Upper lobe of right lung (tissue), 1 donor: ENCODE data around the gene DDX5. TPM values are rescaled to one million over a fixed set of nuclear protein-coding genes. Genes with fewer than 3 reads are reported as not detected.
"Not testable (repeated sequence)": the region's sequence is repeated elsewhere in the genome, so short reads cannot be mapped to it uniquely, and the experiment has no call there.

Source experiments
- ATAC-seq: fragments of 200-7000 bp; cut with Tn5 transposase; one replicate; pipeline ENCODE4 v1.9.1; 2020; ENCODE audit warnings: mild to moderate bottlenecking, moderate library complexity
- DNase-seq: peaks from one replicate; pipeline ENCODE4 v3.0.0-alpha.2; 2020
- H3K27ac ChIP-seq: fragments of 200-600 bp; one replicate; pipeline ENCODE4 v1.8.0; 2022
- H3K27me3 ChIP-seq: fragments of 200-600 bp; one replicate; pipeline ENCODE4 v1.8.0; 2022; ENCODE audit warnings: mild to moderate bottlenecking
- H3K36me3 ChIP-seq: fragments of 200-600 bp; one replicate; pipeline ENCODE4 v1.8.0; 2022
- H3K4me1 ChIP-seq: fragments of 200-600 bp; one replicate; pipeline ENCODE4 v1.8.0; 2022
- H3K4me3 ChIP-seq: fragments of 200-600 bp; one replicate; pipeline ENCODE4 v1.8.0; 2022; ENCODE audit warnings: mild to moderate bottlenecking
- H3K9me3 ChIP-seq: fragments of 200-600 bp; one replicate; pipeline ENCODE4 v1.8.0; 2022
- CTCF ChIP-seq: fragments of 200-600 bp; IDR thresholded peaks from one replicate; pipeline ENCODE4 v1.8.0; 2022; ENCODE audit warnings: antibody characterized with exemption
- intact Hi-C: fragments of 100-400 bp; cut with DNase I; formaldehyde crosslinking; loops from one replicate; pipeline ENCODE4 v1.11.0; 2022
- total RNA-seq: library from RNA; stranded (reverse); fragmentation: NEBNext Ultra II Directional; extraction: Animal tissue kit (Norgen Biotek cat#: 25700); gene quantifications from one replicate; pipeline ENCODE4 v1.2.1, GENCODE V29; 2021
- donor health status: DM: no; HTN: yes; CAD: no; lungs with severe emphysema.

The DDX5 gene
- total RNA-seq, 1 donor from 2014 or later = 881 TPM

GRCh38 chr17:64472564-64472963 lies 33.5 kb downstream of the DDX5 start:
- no peaks in the 10 kb centered on the region for H3K36me3 ChIP-seq
- H3K4me1 ChIP-seq = no peaks in the 10 kb centered on the region
- DNase-seq (no peak), ATAC-seq (no peak)
- TF ChIP-seq CTCF = no peak
- no peaks in the 10 kb centered on the region for H3K27me3 ChIP-seq
- no peaks in the 10 kb centered on the region for H3K9me3 ChIP-seq
- H3K4me3 ChIP-seq = no peak overlapping the region
- intact Hi-C loops = no loop called here
- H3K27ac ChIP-seq = no peak overlapping the region

GRCh38 chr17:64471440-64471839 lies 34.6 kb downstream of the DDX5 start:
- Histone ChIP-seq H3K9me3 (no peaks in the 10 kb centered on the region), H3K4me3 (no peak overlapping the region), H3K27ac (no peak overlapping the region), H3K36me3 (no peaks in the 10 kb centered on the region), H3K4me1 (no peaks in the 10 kb centered on the region), H3K27me3 (no peaks in the 10 kb centered on the region)
- TF ChIP-seq CTCF = no peak
- ATAC-seq (no peak), DNase-seq (no peak)
- intact Hi-C loops = no loop called here

GRCh38 chr17:64470625-64471024 lies 35.5 kb downstream of the DDX5 start:
- no peaks in the 10 kb centered on the region for H3K36me3 ChIP-seq
- no peak overlapping the region for H3K4me3 ChIP-seq
- DNase-seq = no peak
- H3K9me3 ChIP-seq = no peaks in the 10 kb centered on the region
- no peak for ATAC-seq
- H3K27ac ChIP-seq = no peak overlapping the region
- no peaks in the 10 kb centered on the region for H3K4me1 ChIP-seq
- no peak for TF ChIP-seq CTCF
- H3K27me3 ChIP-seq = no peaks in the 10 kb centered on the region
- intact Hi-C loops = no loop called here

GRCh38 chr17:64466834-64467233 lies 39.3 kb downstream of the DDX5 start:
- H3K4me1 ChIP-seq, H3K9me3 ChIP-seq, H3K27me3 ChIP-seq, H3K36me3 ChIP-seq, H3K4me3 ChIP-seq, H3K27ac ChIP-seq, DNase-seq, intact Hi-C loops, ATAC-seq: not testable (repeated sequence)

- H3K4me3 ChIP-seq = no peak overlapping the region
- TF ChIP-seq CTCF = no peak
- H3K9me3 ChIP-seq = no peaks in the 10 kb centered on the region
- H3K27ac ChIP-seq = no peak overlapping the region
- intact Hi-C loops = no loop called here
- H3K36me3 ChIP-seq = no peaks in the 10 kb centered on the region
- H3K4me1 ChIP-seq = no peaks in the 10 kb centered on the region
- no peaks in the 10 kb centered on the region for H3K27me3 ChIP-seq
- DNase-seq (no peak), ATAC-seq (no peak)
Measured at GRCh38 chr17:64466019-64466735, 39.9 kb downstream of the DDX5 start.

GRCh38 chr17:64461788-64462187 lies 44.3 kb downstream of the DDX5 start:
- no peak for TF ChIP-seq CTCF
- no peak overlapping the region for H3K4me3 ChIP-seq
- no peaks in the 10 kb centered on the region for H3K9me3 ChIP-seq
- intact Hi-C loops = no loop called here
- no peaks in the 10 kb centered on the region for H3K4me1 ChIP-seq
- DNase-seq = no peak
- H3K36me3 ChIP-seq = no peaks in the 10 kb centered on the region
- no peak for ATAC-seq
- no peaks in the 10 kb centered on the region for H3K27me3 ChIP-seq
- H3K27ac ChIP-seq = no peak overlapping the region
